GM19452 (cell line): ENCODE measurements around the gene HOXA3.

Source experiments
- ATAC-seq: cut with Tn5 transposase; IDR thresholded peaks from one replicate; pipeline ENCODE4 v1.9.1; 2021; ENCODE audit not compliant: unreplicated experiment

HOXA3 gene

DNA sequence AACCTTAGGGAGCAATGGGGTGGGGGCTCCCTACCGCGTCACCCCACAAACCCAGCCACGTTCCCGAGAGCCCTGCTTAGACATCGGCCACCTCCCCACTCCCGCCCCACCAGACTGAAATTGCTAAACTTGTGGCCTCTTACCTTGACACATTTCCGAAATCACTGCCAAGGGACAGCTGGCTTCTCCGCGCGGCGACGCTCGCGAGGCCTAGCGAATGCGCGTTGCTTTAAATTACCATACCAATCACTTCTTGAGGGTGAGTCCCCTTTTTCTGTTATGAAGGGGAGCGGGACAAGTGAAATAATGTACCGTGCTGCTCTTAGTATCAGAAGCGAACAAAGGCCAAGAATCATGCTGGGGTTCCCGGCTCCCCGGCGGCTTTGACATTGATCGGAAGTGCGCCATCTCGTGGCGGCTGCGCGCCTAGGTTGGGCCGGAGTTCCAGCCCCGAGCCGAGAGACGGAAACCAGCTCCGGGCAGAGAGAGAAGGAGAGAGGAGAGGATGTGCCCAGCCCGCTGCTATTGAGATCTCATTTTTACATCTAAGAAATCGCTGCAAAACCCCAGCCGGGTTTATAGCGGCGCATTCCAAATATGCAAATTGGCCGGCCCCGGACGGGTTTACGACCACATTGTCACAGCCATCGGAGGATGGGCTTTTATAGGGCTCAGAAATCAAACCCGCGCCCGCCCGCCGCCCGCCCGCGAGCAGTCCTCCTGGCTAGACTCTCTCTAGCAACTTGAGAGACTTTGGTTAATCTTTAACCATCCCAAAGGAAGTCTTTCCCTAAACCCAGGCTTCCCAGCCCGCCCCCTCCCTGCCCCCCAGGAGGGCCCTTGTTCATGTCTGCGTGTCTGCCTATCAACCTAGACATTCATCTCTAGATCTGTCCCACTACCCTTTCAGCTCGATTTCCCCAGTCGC lies 27.4 kb upstream of the HOXA3 start:
- ATAC-seq = no peak

DNA sequence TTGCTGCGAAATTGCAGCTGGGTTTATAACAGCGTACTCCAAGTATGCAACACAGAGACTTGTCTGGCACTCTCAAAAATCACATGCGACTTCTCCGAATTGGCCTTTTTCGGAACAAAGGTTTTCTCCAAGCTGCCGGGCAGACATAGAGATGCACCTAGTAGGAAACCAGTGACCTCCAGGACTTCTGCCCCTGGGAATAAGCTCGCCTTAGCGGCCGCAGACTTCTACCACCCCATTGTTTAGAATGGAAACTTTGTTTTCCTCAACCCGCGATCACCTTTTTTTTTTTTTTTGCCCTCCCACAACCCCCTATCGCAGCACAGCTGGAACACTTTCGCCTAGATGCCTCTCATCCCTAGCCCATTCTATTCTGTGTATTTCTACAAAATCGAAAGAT lies 26.6 kb upstream of the HOXA3 start:
- ATAC-seq = no peak

DNA sequence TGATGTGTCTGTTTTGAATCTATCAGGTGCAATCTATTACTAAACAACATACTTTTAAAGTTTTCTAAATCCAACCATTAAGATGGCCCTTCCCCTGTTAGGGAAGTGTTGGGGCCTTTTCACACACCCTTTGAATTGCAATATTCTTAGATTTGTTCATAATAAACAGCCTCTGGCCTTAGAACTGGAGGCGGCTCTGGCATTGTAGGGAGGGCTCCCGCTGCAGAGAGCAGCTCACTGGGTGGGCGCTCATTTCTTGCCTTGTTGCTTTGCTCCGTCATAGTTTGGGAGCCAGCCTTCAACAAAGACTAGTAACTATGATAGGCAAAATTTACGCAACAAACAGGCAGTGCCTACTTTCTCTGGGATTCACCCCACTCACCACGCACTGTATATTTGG lies 26.0 kb upstream of the HOXA3 start:
- no peak for ATAC-seq

DNA sequence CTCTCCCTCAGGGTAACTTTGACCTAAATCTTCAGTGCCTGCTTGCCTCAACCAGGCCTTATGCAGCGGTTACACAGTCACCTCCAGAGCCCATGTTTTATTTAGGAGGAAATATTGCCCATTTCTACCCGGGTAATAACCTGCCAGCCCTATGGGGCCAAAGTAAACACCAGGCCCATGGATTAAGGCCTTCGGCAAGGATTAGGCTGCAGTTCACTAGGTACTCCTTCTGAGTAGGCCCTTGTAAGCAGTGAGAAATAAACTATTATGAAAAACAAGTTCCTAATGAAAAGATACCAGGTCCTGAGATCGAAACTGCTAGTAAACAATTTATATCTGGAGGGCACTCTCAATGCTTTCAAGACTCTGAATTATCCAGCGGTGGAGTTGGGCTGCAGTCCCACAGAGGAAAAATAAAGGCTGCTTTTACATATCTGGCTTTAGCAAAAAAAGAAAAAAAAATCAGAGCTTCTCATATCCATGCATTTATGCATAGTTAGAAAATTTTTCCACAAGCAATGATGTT lies 25.5 kb upstream of the HOXA3 start:
- no peak for ATAC-seq

DNA sequence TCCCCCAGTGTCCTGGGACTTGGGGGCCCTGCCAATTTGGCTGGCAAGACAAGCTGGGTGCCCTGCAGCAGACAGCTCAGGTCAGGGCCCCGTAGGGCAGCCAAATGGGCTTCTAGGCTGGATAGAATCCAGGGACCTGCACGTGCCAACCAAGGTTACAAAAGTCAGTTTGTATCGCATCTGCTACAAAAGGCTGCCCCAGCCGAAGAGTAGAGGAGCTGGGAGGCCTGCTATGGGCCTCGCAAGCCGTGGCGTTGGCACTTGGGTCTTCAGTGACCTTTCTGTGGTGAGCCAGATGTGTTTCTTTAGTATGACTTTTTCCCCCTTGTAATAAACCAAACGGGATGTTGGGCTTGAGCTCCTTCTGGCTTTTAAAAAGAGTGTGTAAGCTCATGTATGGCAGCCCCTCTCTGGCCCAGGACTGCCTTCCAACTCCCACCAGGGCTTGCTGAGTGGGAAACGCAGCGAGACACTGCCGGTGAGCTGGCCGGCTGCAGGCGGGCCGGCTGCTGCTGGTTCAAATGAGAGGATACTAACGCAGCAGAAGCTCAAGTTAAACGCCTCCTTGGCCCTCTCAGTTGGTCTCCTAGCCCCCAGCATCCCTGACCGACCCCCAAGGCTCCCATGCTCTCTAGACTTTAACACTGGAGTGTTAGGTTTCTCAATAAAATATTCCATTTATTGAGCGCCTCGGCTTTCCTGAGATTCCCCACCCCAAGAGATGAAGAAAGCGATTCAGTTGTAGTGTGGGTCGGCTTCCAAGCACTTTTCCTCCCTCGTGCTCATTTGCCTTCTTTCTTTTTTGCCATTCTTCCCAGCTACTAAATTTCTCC lies 24.8 kb upstream of the HOXA3 start:
- no peak for ATAC-seq

DNA sequence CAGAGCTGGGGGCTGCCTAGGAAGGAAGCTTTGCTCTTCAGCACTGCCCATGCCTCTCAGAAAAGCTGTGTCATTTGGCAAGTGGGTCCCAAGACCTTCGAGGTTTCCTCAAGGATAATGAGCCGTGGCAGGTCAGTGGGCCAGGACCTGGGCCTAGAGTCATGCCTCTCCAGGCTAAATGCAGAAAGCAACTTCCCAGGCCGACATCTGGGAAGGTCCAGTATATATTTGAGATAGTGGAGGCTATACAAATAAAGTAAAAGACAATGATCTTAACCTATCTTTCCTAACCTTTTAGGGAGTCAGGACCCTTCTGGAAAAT lies 24.1 kb upstream of the HOXA3 start:
- no peak for ATAC-seq

DNA sequence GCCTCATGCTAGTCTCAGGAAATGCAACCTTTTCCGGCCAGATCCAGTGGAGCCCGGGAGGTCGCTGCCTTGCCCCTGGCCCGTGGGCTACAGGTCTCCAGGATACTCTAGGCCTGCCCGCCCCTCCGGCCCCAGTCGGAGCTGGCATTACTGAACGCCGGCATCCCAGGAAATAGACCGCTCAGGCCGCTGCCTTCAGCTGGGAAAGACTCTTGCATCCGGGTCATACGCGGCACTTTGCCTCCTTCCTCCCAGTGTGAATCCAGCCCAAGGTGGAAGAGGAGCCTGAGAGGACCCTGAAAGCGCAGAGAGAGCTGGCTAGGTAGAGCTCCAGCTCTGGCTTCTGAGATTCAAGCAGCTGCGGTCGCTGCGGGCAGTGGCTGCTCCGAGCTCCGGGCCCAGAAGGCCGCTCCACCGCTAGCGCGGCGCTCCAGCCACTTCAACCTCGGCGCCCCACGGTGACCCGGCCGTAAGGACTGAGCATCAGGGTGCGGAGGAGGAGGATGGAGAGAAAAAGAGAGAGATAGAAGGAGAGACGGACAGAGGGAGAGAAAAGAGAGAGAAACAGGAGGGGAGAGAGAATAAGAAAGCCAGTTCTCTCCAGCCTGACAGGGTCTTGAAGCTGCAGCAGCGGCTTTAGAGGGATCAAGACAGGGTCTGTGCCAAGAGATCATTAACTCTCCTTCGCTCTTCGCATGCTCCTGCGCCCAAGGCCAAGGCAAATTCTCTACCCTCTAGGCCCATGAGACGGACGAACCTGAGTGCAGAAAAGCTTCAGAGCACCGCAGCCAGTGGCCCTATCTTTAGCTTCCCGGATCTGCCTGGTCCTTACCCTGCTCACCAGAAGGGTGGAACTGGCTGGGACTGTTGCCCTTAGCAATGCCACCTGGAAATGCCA lies 23.5 kb upstream of the HOXA3 start:
- no peak for ATAC-seq

DNA sequence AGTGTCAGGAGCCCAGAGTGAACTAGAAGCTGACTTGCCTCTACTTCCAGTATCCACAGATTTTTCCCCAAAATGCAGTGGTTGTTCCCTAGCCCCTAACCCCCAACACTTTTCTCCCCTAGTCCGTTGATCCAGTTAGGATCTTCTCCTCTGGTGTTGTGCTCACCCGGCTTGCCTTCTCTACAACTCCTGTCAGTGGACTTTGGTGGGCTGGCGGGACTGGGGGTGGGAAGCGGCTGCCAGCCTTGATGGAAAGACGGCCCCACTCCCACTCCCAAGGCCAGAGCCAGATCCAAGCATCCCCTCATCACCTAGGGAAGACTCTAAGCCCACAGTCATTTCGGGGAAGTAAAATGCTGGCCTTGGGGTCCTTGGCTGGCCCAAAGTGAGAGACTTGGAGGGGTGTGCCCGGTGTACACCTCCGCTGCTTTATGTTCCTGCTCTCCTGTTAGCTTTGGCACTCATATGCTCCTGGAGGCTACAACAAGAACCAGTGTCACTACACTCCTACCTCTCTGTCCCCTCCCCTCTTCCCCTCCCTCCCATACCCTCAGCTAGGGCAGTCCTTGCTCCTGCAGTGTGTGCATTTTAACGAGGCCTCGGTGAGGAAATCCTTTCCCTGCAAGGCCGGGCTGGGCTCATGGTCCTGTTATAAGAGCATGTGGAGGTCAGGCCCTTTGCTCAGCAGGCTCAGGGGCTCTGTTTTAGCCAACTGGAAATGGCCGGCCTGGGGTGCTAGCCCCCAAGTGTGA lies 22.7 kb upstream of the HOXA3 start:
- ATAC-seq = no peak

DNA sequence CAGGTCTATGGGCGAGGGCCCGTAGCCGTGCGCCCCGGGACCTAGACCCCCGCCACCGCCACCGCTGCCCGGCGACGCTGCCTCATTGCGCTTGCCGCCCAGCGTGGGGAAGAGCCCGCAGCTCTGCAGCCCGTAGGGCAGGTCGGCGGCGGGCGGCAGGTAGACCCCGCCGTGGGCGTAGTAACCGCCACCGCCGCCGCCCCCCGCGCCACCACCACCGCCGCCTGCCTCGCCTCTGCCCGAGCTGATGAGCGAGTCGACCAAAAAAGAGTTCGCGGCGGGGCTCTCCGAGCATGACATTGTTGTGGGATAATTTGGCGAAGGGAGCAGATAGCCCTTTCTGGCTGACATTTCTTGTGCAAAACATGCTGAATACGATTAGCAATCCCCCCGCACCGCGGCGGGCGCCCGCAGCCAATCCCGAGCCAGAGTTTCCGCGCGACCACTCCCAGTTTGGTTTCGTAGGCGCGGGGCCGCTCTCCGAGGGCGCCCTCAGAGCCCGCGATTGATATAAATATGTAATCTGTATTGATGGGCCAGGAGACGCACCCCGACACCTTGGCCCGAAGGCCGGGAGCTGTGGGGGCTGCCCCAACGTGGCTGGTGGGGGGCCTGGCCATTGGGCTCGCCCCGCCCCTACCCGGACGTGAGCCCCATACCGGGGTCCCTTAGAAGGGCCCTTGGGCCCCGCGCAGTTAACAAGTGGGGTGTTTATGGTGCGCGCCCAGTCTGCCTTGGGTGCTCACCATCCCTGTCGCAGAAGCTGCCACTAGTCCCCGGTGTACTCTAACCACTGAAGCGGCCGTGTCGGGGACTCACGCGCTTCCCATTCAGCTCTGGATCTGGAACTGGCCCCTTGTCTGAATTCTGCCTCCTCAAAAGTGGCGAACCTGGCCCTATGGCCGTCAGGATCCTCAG lies 21.8 kb upstream of the HOXA3 start, which contains the start of gene HOXA10:
TSS of gene HOXA10 (minus strand) at position 365 of the 918 bp plus-strand sequence. CDS start at position 351, 14 bp downstream.
- no peak for ATAC-seq

DNA sequence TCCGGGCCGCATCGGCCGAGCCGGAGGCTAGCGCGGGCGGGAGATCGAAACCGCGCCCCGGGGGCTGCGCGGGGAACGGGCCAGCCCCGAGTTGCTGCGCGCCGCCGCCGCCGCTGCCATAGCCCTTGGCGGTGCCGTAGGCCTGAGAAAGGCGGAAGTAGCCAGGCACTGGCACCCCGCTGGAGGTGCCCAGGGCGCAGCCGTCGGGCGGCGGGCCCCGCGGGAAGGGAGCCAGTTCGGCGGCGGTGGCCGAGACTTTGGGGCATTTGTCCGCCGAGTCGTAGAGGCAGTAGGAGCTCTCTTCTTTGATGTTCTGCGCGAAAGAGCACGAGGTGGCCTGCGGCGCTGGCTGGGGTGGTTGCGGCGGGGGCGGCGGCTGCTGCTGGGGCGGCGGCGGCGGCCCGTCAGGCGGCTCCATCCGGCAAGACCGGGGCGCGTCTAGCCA lies 21.1 kb upstream of the HOXA3 start:
- no peak for ATAC-seq

DNA sequence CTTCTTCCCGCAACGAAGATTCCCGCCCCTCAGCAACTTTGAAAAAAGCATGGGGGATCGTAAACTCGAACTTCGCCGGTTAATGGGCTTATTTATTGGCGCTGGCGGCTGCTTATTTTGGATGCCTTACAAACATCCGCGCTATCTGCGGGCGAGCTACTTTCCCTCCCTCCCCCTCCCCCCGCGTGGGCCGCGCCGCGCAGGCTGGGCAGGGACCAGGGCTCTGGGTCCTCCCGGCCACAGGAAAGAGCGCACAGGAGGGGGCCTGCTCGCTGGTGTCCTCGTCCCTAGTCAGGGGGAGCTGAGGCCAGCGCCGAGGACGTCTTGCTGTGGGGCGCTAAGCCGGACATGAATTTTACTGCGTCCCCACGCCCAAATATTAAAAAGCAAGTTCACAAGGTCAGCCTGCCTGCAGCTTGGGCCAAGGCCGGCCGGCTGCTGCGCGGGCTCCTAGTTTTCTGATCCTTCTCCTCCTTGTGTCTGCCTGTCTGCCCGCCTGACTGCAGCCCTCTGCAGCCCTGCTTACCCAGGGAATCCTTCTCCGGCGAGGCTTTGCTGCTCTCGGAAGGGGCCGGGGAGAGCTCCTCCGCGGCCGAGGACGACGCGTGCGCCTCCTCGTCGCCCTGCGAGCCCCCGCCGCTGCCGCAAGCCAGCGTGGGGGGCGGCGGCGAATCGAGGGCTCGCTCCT lies 20.6 kb upstream of the HOXA3 start:
- ATAC-seq = no peak

DNA sequence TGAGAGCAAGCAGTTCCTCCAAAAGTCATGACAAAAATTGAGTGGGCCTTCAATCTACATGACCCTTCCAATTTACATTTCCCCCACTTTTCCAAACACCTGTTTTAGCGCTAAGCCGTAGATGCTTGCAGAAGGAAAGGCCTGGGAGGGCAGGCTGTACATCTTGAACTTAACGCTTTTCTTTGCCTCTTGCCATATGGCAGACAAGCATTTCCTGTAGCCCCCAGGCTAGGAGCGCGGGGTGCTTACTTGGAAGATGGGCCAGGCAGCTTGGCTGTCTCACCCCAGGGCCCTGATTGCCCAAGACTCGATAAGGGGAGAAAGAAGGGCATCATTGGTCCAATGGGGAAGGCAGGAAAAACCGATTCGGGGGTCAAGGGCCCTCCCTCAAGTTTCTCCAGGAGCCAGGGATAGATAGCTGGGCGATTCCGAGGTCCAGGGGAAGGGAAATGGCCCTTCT lies 20.0 kb upstream of the HOXA3 start:
- no peak for ATAC-seq

DNA sequence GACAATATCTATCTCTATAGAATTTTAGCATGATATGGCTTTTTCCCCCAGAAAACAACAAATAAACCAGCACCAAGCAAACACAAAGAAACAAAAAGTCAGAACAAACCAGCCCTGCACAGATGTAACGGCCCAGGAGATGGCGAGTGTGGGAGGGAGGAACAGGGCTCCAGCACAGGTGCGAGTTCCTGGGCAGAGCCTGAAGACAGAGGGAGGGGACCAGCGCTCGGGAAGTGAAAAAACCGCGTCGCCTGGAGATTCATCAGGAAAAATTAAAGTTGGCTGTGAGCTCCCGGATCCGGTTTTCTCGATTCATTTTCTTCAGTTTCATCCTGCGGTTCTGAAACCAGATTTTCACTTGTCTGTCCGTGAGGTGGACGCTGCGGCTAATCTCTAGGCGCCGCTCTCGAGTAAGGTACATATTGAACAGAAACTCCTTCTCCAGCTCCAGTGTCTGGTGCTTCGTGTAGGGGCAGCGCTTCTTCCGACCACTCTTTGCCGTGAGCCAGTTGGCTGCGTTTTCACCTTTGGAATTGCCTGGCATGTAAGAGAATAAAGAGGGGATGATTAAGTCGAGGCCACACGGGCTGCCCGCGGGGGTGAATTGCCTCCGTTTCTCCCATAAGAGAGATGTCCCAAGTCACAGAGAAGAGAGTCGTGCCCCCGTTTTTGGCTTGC lies 19.4 kb upstream of the HOXA3 start:
- ATAC-seq = no peak

DNA sequence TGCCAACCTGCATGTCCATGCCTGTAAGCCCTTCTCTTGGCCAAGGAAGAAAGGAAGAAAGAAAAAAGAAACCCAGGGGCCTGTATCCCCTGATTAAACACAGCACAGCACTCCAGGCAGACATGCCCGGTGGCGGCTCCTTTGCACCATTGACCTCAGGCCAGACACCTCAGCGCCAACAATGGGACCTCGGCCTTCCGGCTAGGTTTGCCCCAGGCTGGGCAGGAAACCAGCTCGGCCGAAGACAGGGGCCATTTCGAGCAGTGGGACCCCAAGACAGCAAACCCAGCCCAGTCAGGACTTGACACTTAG lies 18.9 kb upstream of the HOXA3 start:
- ATAC-seq = no peak

DNA sequence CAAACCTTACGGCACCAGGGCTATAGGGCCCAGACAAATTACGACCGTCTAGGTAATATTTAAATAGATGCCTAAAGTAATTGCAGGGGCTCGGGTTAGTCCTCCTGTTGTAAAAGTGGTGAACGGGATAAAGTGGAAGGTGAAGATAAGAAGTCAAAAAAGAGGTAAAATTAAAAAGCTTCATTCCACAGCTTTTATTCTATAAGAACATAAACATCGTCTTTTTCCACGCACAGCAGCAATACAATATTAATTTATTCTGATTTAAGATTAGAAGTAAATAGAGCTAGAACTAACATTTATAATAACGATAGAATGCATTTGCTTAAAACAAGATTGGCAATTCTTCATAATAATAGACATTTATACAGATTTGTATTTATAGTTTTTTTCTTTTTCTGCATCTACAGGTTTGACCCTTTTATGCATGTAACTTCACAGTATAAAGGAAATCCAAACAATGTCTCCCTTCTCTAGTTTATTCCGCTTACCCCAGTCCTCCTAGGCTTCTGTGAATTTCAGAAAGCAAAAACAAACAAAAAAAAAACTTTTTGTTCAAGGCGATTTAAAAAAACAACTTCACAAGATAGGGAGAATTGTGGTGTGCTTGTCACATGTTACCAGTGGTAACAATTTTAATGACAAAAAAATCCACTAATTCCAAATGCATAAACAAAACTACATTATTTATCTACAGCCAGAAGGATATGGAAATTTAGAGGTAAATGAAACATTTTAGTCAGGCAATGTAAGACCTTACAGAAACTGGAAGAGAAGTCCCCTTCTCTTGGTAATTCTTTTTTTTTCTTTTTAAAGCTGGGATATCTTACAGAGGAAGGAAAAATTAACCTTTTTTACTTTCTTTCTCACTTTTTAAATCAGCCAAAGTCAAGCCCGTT lies 18.3 kb upstream of the HOXA3 start:
- ATAC-seq = no peak

DNA sequence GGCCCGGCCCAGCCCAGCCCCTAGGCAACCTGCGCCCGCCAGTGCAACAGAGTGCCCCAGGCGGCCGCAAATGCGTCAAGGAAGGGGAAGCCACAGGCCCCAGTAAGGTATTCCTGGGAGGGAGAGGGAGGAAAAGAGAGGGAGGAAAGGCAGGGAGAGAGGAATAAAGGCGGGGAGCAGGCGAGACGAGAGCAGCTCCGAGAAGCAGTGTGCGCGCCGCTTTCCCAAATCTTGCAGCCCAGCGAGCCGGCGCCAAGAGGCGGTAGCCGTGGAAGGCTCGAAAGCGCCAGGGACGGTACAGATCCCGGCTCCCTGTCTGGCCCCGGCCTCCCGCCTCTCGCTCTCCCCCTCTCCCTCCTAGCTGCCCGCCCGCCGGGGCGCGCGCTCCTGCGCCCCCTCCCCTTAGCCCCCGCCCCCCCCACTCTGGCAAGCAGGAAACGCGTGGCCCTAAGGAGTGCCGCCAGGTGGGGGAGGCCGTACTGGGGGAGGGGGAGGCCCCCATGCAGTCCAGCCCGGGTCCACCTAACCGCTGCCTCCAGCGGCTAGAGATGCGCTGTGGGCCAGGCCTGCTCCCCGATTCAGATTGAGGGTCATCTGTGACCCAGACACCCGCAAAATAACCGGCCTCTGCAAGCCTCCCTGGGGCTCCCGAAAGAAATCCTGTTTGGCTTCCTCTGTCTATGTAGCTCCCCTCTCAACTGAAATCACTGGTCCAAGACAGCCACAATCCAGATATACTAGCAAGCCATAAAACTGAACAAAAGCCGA lies 17.5 kb upstream of the HOXA3 start:
- no peak for ATAC-seq
